GM21367 (cell line): ENCODE measurements around the gene RBM17.
"Not testable (repeated sequence)": the region's sequence is repeated elsewhere in the genome, so short reads cannot be mapped to it uniquely, and the experiment has no call there.

Source experiments
- ATAC-seq: cut with Tn5 transposase; IDR thresholded peaks from one replicate; pipeline ENCODE4 v1.9.1; 2021; ENCODE audit not compliant: unreplicated experiment

RBM17 gene

DNA sequence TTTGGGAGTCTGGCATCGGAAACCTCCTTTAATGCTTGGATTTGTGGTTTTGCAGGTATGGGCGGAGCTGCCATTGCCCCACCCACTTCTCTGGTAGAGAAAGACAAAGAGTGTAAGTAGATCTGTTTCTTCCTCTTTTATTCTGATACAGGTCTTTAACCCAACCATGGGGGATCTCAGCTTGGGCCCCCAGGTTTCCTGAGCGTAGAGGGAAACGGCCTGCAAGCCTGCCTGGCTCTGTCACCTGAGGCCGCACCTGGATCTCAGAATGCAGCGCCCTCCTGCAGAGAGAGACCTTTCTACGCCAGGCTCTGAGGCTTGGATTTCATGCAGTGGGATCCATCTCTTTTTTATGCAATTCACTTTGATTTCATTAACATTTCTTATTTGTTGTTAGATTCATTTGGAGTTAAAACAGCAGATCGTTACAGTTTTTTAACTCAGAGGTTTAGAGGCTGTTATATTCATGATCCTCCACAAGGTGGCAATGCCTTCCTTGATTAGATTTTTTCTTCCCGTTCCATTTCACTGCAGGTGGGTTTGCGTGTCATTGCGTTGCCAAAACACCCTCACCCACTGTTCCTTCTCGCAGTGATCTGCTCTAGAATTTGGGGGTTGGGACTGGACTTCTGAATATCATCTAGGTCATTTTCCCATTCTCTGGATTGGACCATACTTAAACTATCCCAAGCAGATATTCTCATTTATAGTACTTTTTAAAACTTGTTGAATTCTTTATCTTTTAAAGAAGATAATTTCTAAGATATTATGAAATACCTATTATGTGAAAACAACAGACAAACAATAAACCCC lies 20.0 kb downstream of the RBM17 start:
- no peak for ATAC-seq

DNA sequence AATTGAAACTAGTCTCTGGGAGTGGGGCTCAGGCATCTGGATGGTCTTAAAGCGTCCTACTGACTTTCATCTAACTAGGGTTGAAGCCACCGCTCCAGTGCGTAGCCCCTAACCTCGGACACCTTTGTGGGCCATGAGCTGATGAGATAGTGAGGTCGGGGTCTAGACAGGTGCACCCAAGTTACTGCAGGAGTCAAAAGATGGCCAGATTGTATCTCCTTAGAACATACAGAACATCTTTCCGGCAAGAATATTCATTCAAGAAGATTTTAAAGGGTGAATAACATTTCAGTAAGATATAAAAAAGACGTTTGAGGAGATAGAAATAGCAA lies 20.6 kb downstream of the RBM17 start:
- ATAC-seq, result no peak

DNA sequence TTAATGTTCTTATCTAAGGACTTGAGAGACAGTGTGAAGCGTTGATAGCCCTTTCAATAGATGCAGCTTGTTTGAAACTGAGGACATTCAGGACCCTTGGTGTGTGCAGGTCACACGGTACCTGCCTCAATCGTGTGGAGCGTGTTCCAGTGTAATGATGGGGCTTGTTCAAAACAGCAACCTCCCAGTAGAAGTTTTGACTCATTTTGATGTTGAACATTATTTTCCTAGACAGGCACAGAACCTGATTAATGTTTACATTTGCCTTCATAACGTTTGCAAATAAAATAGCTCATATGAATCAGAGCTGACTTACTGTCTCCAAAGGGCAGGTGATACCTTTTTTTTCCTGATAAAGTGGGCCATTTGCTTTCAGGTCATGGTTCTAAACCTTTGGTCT lies 21.3 kb downstream of the RBM17 start:
- ATAC-seq, result no peak

DNA sequence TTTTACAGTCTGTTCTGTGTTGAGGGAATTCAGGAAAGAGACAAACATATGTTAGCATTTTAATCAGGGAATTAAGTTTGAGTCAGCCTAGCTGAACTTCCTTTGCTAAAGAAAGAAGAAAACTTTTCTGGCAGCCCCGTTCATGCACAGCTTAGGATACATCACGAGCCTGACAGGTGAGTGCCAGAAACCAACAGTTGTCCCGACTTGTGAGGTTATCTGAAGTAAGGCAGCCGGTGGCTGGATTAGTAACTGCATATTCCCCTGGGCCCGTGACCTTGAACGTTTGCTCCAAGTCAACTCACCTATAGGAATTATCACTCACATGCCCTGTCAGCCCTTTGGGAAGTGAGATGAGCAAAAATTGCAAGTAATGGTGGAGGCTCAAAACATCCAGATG lies 24.1 kb downstream of the RBM17 start:
- no peak for ATAC-seq

DNA sequence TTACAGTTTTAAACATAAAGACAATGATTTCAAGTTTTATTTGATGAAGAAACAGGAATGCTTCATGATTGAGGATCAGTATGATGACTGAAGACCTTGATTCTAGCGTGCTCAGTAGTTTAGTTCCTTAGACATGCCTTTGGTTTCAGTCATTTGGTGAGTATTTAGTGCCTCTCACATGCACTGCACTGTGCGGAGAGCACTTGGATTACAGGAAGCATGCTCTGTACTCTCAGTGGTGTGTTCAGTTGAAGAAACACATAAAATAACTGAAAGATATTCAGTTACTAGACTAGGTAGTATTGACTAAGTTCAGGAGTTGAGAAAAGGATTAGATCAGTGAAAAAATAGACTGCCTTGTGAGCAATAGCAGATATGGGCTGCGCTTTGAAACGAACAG lies 25.5 kb downstream of the RBM17 start:
- ATAC-seq, result no peak

GRCh38 chr10:6114805-6115341 lies 26.0 kb downstream of the RBM17 start:
- no peak for ATAC-seq

- ATAC-seq, result no peak
These were observed 26.6 kb downstream of the RBM17 start for GRCh38 chr10:6115411-6115810.

- no peak for ATAC-seq
These were observed 27.1 kb downstream of the RBM17 start for GRCh38 chr10:6115824-6116350.

DNA sequence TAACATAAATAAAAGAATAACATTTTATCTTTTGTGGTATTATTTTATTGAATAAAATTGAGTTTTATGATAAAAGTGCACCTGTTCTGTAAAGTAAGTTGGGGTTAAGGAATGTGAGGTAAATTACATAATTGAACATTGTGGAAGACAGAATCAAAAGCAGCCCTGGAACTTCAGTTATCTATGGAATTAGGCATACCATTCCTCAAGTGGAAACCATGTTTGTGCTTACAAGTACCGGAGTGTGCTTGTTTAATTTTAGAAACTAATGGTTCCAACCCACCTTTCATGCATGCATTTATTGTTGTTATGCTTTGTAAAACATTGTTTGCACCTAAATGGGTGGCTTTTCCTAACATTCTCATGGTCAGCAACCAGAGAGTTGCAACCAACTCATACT lies 28.0 kb downstream of the RBM17 start:
- ATAC-seq, result no peak

DNA sequence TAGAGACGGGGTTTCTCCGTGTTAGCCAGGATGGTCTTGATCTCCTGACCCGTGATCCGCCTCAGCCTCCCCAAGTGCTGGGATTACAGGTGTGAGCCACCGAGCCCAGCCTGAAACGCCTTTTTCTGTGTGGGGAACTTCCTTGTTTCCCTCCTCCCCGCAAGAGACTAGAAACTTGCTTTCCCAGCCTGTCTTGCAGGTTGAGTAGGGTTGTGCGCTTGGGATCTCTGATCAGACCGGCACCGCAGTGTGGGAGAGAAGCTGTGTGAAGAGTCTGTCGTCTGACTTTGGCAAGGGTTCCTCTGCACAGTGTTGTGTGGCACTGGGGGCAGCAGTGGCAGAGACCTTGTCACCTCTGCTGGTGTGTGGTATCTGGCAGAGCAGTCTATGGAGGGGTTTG lies 28.9 kb downstream of the RBM17 start:
- no peak for ATAC-seq

DNA sequence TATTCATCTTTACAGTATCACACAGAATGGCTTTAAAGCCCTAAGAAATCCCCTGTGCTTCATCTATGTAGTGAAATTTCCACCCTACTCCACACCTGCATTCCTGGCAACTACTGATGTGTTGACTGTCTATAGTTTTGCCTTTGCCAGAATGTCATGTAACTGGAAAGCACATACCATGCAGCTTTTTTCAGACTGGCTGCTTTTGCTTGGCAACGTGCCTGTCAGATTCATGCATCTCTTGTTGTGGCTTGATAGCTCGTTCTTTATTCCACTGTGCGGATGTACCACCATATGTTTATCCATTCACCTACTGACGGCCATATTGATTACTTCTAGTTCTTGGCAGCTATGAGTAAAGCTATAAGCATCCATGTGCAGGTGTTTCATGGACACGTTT lies 30.6 kb downstream of the RBM17 start:
- no peak for ATAC-seq

- ATAC-seq, result no peak
These were observed 31.1 kb downstream of the RBM17 start for GRCh38 chr10:6119962-6120361.

- ATAC-seq, result no peak
These were observed 31.9 kb downstream of the RBM17 start for GRCh38 chr10:6120691-6121090.

DNA sequence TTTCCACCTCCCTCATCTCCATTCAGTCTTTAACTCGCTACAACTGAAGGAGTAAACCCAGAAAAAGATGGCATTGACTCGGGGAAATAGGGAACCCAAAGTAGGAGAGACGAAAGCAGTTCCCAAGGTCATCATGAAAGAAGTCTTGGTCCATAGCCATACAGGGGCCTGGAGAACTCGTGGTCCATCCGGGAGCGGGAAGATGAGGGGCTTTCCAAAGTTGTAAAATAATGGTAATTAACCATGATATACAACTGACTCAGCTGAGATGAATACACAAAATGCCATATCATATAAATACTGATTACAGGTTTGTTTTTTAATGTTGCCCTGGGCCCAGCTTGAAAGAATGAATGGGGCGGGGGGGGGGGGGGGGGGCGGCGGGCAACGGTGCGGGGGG lies 32.3 kb downstream of the RBM17 start:
- no peak for ATAC-seq

GRCh38 chr10:6123532-6123931 lies 34.7 kb downstream of the RBM17 start:
- no peak for ATAC-seq

- ATAC-seq, result no peak
These were observed 35.8 kb downstream of the RBM17 start for GRCh38 chr10:6124666-6125065.

DNA sequence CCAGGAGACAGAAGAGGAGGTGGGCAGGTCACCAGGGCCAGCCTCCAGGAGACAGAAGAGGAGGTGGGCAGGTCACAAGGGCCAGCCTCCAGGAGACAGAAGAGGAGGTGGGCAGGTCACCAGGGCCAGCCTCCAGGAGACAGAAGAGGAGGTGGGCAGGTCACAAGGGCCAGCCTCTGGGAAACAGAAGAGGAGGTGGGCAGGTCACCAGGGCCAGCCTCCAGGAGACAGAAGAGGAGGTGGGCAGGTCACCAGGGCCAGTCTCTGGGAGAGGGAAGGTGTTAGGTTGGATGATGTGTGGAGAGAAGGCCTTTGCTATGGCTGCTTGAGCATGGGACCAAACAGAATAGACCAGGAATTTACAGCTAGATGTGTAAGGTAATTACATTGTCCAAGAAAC lies 38.6 kb downstream of the RBM17 start:
- not testable (repeated sequence) for ATAC-seq

DNA sequence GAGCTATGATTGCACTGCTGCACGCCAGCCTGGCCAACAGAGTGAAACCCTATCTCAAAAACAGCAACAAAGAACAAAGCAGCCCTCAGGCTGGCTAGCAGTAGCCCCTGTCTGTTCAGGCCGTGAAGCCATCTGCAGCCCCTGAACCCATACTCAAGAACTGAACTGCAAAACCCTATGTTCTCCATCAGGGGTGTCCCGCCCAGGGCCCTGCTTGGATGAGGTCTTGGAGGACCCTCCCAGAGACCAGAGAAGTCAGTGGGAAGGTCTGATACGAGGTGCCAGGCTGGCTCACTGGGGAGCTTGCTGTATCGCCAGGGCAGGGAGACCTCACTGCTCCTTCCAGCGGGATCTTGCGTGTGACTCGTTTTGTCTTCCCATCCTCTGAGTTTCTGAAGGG lies 39.3 kb downstream of the RBM17 start:
- ATAC-seq, result no peak

GRCh38 chr10:6128591-6129251 lies 39.9 kb downstream of the RBM17 start:
- no peak for ATAC-seq

DNA sequence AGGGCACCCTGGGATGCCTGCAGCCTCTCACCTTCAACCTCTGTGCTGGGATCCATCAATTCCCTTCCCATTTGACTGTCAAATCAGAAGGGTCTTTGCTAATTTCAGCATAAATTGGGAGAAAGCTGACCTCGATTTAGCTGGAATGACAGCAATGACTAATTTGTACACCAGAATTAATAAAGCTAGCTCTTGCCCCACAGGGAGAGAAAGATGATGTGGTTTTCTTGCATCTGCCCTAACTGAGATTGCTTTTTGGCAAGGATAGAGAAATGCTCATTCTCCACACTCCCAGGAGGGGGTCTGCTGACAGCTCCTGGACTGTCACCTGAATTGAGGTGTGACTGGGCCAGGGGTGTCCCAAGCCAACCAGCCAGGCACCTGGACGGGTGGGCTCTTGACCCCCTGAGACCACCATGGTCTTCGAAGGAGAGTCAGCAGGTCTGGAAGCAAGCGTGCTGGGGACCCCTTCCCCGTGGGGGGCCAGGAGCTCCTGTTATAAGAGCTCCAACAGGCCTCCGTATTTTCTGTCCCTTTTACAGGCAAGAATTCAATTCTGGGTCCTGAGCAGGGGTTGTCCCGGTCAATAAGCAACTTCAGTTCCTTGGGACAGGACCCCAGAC lies 42.1 kb downstream of the RBM17 start:
- ATAC-seq, result no peak

DNA sequence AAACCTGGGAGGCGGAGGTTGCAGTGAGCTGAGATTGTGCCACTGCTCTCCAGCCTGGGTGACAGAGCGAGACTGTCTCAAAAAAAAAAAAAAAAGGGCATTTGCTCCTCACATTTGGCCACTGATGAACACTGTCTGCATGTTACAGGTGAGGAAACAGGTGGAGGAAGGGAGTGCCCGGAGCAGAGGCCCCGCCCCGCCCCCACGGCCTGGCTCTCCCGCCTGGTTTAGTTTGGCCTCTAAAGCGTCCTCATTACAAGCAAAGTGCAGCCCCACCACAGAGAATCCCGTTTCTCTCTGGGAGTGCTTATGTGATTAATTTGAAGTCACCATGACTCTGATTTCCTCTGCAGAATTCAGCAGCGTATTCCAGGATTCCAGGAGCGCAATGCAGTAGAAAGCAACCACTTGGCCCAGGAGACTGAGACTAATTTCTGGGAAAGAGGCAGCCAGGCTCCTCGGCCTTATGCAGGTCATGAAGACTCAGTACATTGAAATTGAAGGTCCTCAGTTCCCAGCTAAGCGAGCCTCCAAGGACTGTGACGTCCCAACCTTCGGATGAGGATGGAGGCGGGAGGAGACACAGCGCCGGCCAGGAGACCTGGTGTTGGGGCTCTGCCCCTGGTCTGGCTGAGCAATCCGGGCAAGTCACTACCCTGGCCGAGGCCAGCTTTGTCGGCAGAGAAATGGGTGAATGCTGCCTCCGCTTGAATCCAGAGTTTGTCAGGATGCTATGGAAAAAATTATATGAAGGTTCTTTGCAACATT lies 44.7 kb downstream of the RBM17 start:
- no peak for ATAC-seq
